Measurements from ENCODE around the gene PCDHGA1. TPM values are rescaled to one million over a fixed set of nuclear protein-coding genes. Genes with fewer than 3 reads are reported as not detected.

Gene PCDHGA1
- total and polyA plus RNA-seq, 2 donors (not counting 1 experiment from before 2014, with no cell fraction given) = 0.06 to 0.64 TPM

DNA sequence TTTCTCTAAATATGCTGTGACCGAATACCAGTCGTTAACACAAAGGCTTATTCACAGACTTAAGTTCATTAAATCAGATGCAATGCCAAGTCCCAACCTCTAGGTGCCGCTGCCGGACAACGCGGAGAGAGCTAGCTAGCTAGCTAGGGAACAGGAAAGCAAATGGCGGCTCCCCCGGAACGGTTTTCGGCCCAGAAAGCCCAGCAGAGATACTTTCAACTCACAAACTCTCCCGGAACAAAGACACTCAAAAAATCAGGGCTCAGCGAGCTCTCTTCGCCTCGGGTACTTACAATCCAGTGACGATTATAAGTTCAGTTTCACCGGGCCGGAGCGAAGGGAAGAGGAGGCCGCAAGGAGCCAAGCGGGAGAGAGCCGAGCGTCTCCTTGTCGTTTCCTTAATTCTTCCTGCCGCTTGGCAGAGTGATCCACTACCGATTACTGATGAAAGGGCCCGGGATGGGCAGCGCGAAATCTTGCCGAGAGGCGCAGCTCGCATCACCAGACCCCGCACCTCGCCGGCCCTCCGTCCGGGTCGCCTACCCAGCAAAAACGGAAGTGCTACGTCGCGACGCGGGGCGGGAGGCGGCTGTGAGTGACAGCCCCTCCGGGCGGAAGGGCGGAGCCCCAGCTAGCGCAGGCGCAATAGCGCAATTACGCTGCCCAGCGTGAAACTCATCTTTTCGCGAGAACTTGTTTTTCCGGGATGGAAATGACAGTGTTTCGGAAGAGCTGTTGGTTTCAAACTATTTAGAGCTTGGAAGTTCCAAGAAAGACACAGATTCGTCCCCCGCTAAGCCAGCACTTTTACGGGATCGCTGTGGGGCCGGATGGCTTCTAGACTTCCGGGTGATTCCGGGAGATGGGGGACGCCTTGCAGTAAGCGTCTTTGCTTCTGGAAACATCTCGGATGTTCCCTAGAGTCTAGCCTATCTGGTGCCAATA, 9.8 kb upstream of the PCDHGA1 start, which contains the start of gene TAF7:
Gene TAF7, minus strand, starts transcription at position 560 of the 945 bp plus-strand sequence. CDS start 740 bp downstream, outside the sequence.
- Histone ChIP-seq H3K36me3 (replicated peaks in 1 of 2; ENCODE audit: control extremely low read depth in 1 of 2, control insufficient read depth in 1 of 2, extremely low read depth in 1 of 2, insufficient read depth in 2 of 2, low read length in 1 of 2) (peaks cover 9 to 19% of the 10 kb centered on the region in 2 experiments), H3K9me3 (ENCODE audit: control extremely low read depth in 1 of 3, control insufficient read depth in 2 of 3, insufficient read depth in 1 of 3, low read length in 2 of 3) (peaks cover 22 to 60% (median 57%) of the 10 kb centered on the region in 3 donors), H3K9ac (ENCODE audit: low read length) (peak within 1 kb of the TSS; percentile 89), H2AFZ (ENCODE audit: insufficient read depth, low read depth, low read length, poor library complexity, severe bottlenecking) (peak within 1 kb of the TSS; percentile 99), H3K27ac (ENCODE audit: low read length in 2 of 2) (peak within 1 kb of the TSS; percentile 95 to 96), H3K4me3 (ENCODE audit: control extremely low read depth in 1 of 5, extremely low read depth in 1 of 5, insufficient read depth in 1 of 5, low read depth in 2 of 5, low read length in 4 of 5) (peak within 1 kb of the TSS; percentile 78 to 100 (median 97)), H3K27me3 (replicated peaks in 1 of 4; ENCODE audit: control extremely low read depth in 1 of 4, control insufficient read depth in 3 of 4, insufficient read depth in 4 of 4, low read length in 3 of 4) (no peaks in the 10 kb centered on the region), H4K20me1 (ENCODE audit: control insufficient read depth, insufficient read depth, low read length, poor library complexity, severe bottlenecking) (no peaks in the 10 kb centered on the region), H3K4me2 (replicated peaks; ENCODE audit: low read depth, low read length, poor library complexity, severe bottlenecking) (peak within 1 kb of the TSS; percentile 74), H3K4me1 (ENCODE audit: control insufficient read depth in 2 of 2, insufficient read depth in 2 of 2, low read length in 2 of 2) (peaks cover 17 to 20% of the 10 kb centered on the region in 2 donors), H3K79me2 (ENCODE audit: control insufficient read depth, insufficient read depth, low read length) (peaks cover 37% of the 10 kb centered on the region)
- Mint-ChIP-seq H3K4me1 (peaks cover 28% of the 10 kb centered on the region), H3K4me3 (peak within 1 kb of the TSS; percentile 96), H3K27ac (peak within 1 kb of the TSS; percentile 98), H3K27me3 (no peaks in the 10 kb centered on the region), H3K9me3 (ENCODE audit: insufficient read depth) (peaks cover 19% of the 10 kb centered on the region)
- ChIA-PET CTCF (interaction anchor here (0.6 to 4.4 kb wide), 30 partner anchors 9 to 700 kb away, joined by 3 to 37 read pairs (median 5); partner anchors contain the start of genes DIAPH1, FCHSD1, PCDHGA1 and PCDHGA10), POLR2A (interaction anchor here (0.5 to 1.5 kb wide), 6 partner anchors 244 to 1544 kb away, joined by 3 to 6 read pairs (median 6); partner anchors contain the start of genes ANKHD1, DIAPH1, FCHSD1 and RNF14)
- whole genome bisulfite sequencing (ENCODE audit: insufficient coverage) = 3% methylated on average over 64 of the region's 67 CpGs
- intact Hi-C loops (cut with micrococcal nuclease) = loop anchor here (1.0 to 10.0 kb wide), 11 partner anchors 94 to 1450 kb away; partner anchors contain the start of genes ANKHD1, APBB3, ARHGAP26 and DELE1
- ATAC-seq (ENCODE audit: low read depth) (peak; percentile 90), DNase-seq (peak; percentile 96)
- peak; percentile 89 for TF ChIP-seq CTCF (IDR thresholded peaks at IDR 0.05)
- TF ChIP-seq EZH2 (IDR thresholded peaks at IDR 0.05; ENCODE audit: borderline replicate concordance, insufficient read depth, low read depth, low read length, poor library complexity, severe bottlenecking) = no peak
